ENCODE measurements around the gene BCL6.
"Not testable (repeated sequence)": the region's sequence is repeated elsewhere in the genome, so short reads cannot be mapped to it uniquely, and the experiment has no call there.

DNA sequence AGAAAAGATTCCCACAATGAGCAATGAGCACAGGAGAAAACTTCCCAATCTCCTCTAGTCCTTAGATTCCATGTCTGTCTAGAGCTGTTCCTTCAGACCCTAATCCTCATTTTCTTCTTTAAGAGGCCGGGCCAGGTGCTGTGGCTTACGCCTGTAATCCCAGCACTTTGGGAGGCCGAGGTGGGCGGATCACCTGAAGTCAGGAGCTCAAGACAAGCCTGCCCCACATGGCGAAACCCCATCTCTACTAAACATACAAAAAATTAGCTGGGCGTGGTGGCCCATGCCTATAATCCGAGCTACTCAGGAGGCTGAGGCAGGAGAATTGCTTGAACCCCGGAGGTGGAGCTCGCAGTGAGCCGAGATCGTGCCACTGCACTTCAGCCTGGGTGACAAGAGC lies 63.5 kb downstream of the BCL6 start:
- TF ChIP-seq, protein P1, sequence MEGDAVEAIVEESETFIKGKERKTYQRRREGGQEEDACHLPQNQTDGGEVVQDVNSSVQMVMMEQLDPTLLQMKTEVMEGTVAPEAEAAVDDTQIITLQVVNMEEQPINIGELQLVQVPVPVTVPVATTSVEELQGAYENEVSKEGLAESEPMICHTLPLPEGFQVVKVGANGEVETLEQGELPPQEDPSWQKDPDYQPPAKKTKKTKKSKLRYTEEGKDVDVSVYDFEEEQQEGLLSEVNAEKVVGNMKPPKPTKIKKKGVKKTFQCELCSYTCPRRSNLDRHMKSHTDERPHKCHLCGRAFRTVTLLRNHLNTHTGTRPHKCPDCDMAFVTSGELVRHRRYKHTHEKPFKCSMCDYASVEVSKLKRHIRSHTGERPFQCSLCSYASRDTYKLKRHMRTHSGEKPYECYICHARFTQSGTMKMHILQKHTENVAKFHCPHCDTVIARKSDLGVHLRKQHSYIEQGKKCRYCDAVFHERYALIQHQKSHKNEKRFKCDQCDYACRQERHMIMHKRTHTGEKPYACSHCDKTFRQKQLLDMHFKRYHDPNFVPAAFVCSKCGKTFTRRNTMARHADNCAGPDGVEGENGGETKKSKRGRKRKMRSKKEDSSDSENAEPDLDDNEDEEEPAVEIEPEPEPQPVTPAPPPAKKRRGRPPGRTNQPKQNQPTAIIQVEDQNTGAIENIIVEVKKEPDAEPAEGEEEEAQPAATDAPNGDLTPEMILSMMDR (IDR thresholded peaks at IDR 0.05): not testable (repeated sequence)
- not testable (repeated sequence) for TF ChIP-seq POLR2A (IDR thresholded peaks at IDR 0.05)
